GM12878 (cell line): Measurements from ENCODE around the gene ZMYND12.

Experiments used
- BCL3 ChIP-seq: IDR thresholded peaks from 2 replicates; pipeline ENCODE4 v1.6.1; 2011; ENCODE audit warnings: borderline replicate concordance, low read depth, mild to moderate bottlenecking, moderate library complexity, low read length; ENCODE audit not compliant: insufficient read depth, poor library complexity, severe bottlenecking
- CREB1 ChIP-seq: IDR thresholded peaks from 2 replicates; pipeline ENCODE4 v1.6.1; 2012; ENCODE audit warnings: low read depth, mild to moderate bottlenecking, inconsistent platforms
- CTCF ChIP-seq, 3 experiments: IDR thresholded peaks in 2 of 3; conservative IDR thresholded peaks in 1 of 3; 2 replicates each; pipeline ENCODE4 v1.5.1; 2011; ENCODE audit warnings: low read depth in 3 of 3, low read length in 3 of 3, mild to moderate bottlenecking in 3 of 3, control low read depth in 2 of 3, moderate library complexity in 2 of 3, inconsistent platforms in 1 of 3, mixed read lengths in 1 of 3; ENCODE audit not compliant: control insufficient read depth in 2 of 3, insufficient read depth in 1 of 3; ENCODE audit errors: extremely low read depth in 1 of 3
- POLR2A ChIP-seq: IDR thresholded peaks from 2 replicates; pipeline ENCODE4 v1.6.1; 2011; ENCODE audit warnings: low read depth, mild to moderate bottlenecking, low read length
- POLR2AphosphoS5 ChIP-seq: IDR thresholded peaks from 2 replicates; pipeline ENCODE4 v1.6.1; 2011; ENCODE audit warnings: mild to moderate bottlenecking, low read length, inconsistent platforms
- RAD21 ChIP-seq: IDR thresholded peaks from 2 replicates; pipeline ENCODE4 v1.6.1; 2011; ENCODE audit warnings: mild to moderate bottlenecking, low read depth, low read length, moderate library complexity; ENCODE audit not compliant: insufficient read depth
- SIN3A ChIP-seq: IDR thresholded peaks from 2 replicates; pipeline ENCODE4 v1.6.1; 2012; ENCODE audit warnings: low read depth, low read length, improper control_type of control experiment
- SUZ12 ChIP-seq: fragments of 200-600 bp; sonication (generic); IDR thresholded peaks from one replicate; pipeline ENCODE4 v1.6.1; 2018; ENCODE audit warnings: antibody characterized with exemption, mild to moderate bottlenecking; ENCODE audit not compliant: unreplicated experiment
- TAF1 ChIP-seq: IDR thresholded peaks from 2 replicates; pipeline ENCODE4 v1.6.1; 2011; ENCODE audit warnings: mild to moderate bottlenecking, low read depth, low read length, borderline replicate concordance
- TBL1XR1 ChIP-seq: IDR thresholded peaks from 2 replicates; pipeline ENCODE4 v1.6.1; 2012; ENCODE audit warnings: low read depth, low read length, improper control_type of control experiment
- ZBTB4 ChIP-seq: fragments of 450-650 bp; formaldehyde crosslinking; IDR thresholded peaks from 2 replicates; pipeline ENCODE4 v1.4.0; 2022; ENCODE audit warnings: mild to moderate bottlenecking, moderate library complexity
- ZNF274 ChIP-seq: IDR thresholded peaks from one replicate; pipeline ENCODE4 v1.8.0; 2011; ENCODE audit not compliant: insufficient read length, insufficient read depth

- no peak for TF ChIP-seq POLR2AphosphoS5
- no peak for TF ChIP-seq POLR2A
- TF ChIP-seq TBL1XR1 = no peak
- no peak for TF ChIP-seq SIN3A
- no peak for TF ChIP-seq TAF1
- no peak for TF ChIP-seq CTCF (IDR thresholded peaks at IDR 0.05 in 2 of 3, conservative IDR thresholded peaks at IDR 0.05 in 1 of 3; ENCODE audit: control insufficient read depth in 2 of 3, extremely low read depth in 1 of 3, insufficient read depth in 1 of 3, low read depth in 3 of 3, low read length in 3 of 3)
- no peak for TF ChIP-seq ZNF274
- no peak for TF ChIP-seq RAD21
- TF ChIP-seq SUZ12 = no peak
- TF ChIP-seq ZBTB4 (CRISPR knock-in tag) = no peak
- no peak for TF ChIP-seq BCL3
- no peak for TF ChIP-seq CREB1
Observed at GRCh38 chr1:42430286-42431135, 25.3 kb downstream of the ZMYND12 start.
